Measurements from ENCODE around the gene SPINK4.

- TF ChIP-seq, protein P1, sequence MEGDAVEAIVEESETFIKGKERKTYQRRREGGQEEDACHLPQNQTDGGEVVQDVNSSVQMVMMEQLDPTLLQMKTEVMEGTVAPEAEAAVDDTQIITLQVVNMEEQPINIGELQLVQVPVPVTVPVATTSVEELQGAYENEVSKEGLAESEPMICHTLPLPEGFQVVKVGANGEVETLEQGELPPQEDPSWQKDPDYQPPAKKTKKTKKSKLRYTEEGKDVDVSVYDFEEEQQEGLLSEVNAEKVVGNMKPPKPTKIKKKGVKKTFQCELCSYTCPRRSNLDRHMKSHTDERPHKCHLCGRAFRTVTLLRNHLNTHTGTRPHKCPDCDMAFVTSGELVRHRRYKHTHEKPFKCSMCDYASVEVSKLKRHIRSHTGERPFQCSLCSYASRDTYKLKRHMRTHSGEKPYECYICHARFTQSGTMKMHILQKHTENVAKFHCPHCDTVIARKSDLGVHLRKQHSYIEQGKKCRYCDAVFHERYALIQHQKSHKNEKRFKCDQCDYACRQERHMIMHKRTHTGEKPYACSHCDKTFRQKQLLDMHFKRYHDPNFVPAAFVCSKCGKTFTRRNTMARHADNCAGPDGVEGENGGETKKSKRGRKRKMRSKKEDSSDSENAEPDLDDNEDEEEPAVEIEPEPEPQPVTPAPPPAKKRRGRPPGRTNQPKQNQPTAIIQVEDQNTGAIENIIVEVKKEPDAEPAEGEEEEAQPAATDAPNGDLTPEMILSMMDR (IDR thresholded peaks at IDR 0.05), result no peak
- TF ChIP-seq POLR2A (IDR thresholded peaks at IDR 0.05), result no peak
Measured at GRCh38 chr9:33196736-33197135, 43.2 kb upstream of the SPINK4 start.
